PC-3 (cell line): ENCODE results near the gene STOX2.

Source experiments
- EZH2 ChIP-seq: fragments of 300-600 bp; sonication (generic); IDR thresholded peaks from one replicate; pipeline ENCODE4 v1.6.1; 2017; ENCODE audit warnings: antibody characterized with exemption, mild to moderate bottlenecking, low read length; ENCODE audit not compliant: unreplicated experiment
- EZH2phosphoT487 ChIP-seq: fragments of 300-600 bp; sonication (generic); IDR thresholded peaks from 2 replicates; pipeline ENCODE4 v1.6.1; 2018; ENCODE audit warnings: mild to moderate bottlenecking, antibody characterized with exemption, low read length, borderline replicate concordance
- TF ChIP-seq, protein P1 (sequence below): fragments of 300-600 bp; sonication (generic); conservative IDR thresholded peaks from 2 replicates; pipeline ENCODE4 v1.5.1; 2017; ENCODE audit warnings: antibody characterized with exemption, low read depth, mild to moderate bottlenecking, low read length

DNA sequence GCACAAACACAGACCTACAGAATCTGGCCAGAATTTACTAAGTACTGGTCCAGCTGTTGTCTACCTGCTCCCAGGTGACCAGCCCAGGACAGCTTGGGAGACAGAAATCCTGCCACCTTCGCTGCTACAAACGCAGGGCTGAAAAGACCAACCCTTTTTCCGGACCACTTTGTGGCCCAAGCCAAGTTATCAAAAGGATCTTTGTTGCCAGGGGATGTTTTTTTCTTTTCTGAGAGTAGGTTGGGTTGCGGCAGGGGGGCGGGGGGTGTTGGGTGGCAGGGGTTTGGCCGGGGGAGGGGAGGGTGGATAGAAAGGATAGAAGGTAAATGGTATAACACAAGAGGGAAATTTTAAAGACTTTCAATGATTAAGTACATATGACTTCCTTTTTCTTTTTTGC is 63.4 kb downstream of the STOX2 start:
- TF ChIP-seq, protein P1, sequence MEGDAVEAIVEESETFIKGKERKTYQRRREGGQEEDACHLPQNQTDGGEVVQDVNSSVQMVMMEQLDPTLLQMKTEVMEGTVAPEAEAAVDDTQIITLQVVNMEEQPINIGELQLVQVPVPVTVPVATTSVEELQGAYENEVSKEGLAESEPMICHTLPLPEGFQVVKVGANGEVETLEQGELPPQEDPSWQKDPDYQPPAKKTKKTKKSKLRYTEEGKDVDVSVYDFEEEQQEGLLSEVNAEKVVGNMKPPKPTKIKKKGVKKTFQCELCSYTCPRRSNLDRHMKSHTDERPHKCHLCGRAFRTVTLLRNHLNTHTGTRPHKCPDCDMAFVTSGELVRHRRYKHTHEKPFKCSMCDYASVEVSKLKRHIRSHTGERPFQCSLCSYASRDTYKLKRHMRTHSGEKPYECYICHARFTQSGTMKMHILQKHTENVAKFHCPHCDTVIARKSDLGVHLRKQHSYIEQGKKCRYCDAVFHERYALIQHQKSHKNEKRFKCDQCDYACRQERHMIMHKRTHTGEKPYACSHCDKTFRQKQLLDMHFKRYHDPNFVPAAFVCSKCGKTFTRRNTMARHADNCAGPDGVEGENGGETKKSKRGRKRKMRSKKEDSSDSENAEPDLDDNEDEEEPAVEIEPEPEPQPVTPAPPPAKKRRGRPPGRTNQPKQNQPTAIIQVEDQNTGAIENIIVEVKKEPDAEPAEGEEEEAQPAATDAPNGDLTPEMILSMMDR, result no peak
- no peak for TF ChIP-seq EZH2
- TF ChIP-seq EZH2phosphoT487, result no peak
